K562 (cell line): ENCODE measurements around the gene NDUFAF8. TPM values are rescaled to one million over a fixed set of nuclear protein-coding genes. Genes with fewer than 3 reads are reported as not detected.

Experiments
- ATAC-seq: fragments of 200-7000 bp; cut with Tn5 transposase; 3 replicates; pipeline ENCODE4 v1.9.1; 2020; ENCODE audit warnings: moderate library complexity
- BruUV-seq: library from RNA; stranded (reverse); fragments of 400-500 nt; replicated peaks from 2 replicates; lab custom pipeline; 2021; lab: Mats Ljungman, UMichigan
- CTCF ChIA-PET: fragments of 300-600 bp; formaldehyde crosslinking; extraction: SDS; loops from one replicate; lab custom pipeline; 2021; ENCODE audit warnings: low intra/inter-chr PET ratio; lab: Yijun Ruan, JAX
- POLR2A ChIA-PET: fragments of 300-600, 350-650 bp; sonication (Branson Sonifier 250); formaldehyde crosslinking; extraction: SDS; loops from one replicate; lab custom pipeline; 2021; ENCODE audit warnings: antibody characterized with exemption, inconsistent platforms; lab: Yijun Ruan, JAX
- DNase-seq, 4 experiments: peaks; one replicate each; pipeline versions ENCODE4 v3.0.0 to v3.0.0-alpha.2; 2011 to 2018; ENCODE audit warnings: low spot score in 3 of 4, mixed read lengths in 3 of 4; ENCODE audit errors: extremely low read depth in 1 of 4
- FAIRE-seq: peaks from 2 replicates; lab custom pipeline; 2011; peaks lifted over from hg19 to GRCh38; lab: Jason Lieb, UNC
- H2AFZ ChIP-seq: 2 replicates; pipeline ENCODE4 v1.6.0; 2011; ENCODE audit warnings: low read depth, low read length, control low read depth, inconsistent platforms
- H3K27ac ChIP-seq: fragments of 200-600 bp; 3 replicates; pipeline ENCODE4 v1.8.0; 2011; ENCODE audit warnings: low read depth, mild to moderate bottlenecking, control low read depth, inconsistent platforms, low read length, moderate library complexity, mixed read lengths; ENCODE audit errors: extremely low read depth
- H3K27me3 ChIP-seq, 2 experiments: fragments of 300-600 bp in 1 of 2; 2 replicates in 1 of 2; 3 replicates in 1 of 2; pipeline versions ENCODE4 v1.6.0 to v1.8.0; 2011; ENCODE audit warnings: inconsistent platforms in 2 of 2, low read length in 2 of 2, mild to moderate bottlenecking in 1 of 2, mixed read lengths in 1 of 2, moderate library complexity in 1 of 2; ENCODE audit not compliant: control insufficient read depth in 2 of 2, insufficient read depth in 2 of 2
- H3K36me3 ChIP-seq: fragments of 300-600 bp; 3 replicates; pipeline ENCODE4 v1.8.0; 2011; ENCODE audit warnings: mild to moderate bottlenecking, low read length, inconsistent platforms; ENCODE audit not compliant: control insufficient read depth, insufficient read depth
- H3K4me1 ChIP-seq, 2 experiments: fragments of 200-600 bp in 1 of 2; replicated peaks in 1 of 2; 2 replicates in 1 of 2; 3 replicates in 1 of 2; pipeline versions ENCODE4 v1.5.1 to v1.8.0; 2011; ENCODE audit warnings: inconsistent platforms in 2 of 2, low read length in 2 of 2, mild to moderate bottlenecking in 1 of 2, mixed read lengths in 1 of 2, moderate library complexity in 1 of 2; ENCODE audit not compliant: control insufficient read depth in 2 of 2, insufficient read depth in 2 of 2
- H3K4me2 ChIP-seq: 2 replicates; pipeline ENCODE4 v1.6.1; 2011; ENCODE audit warnings: low read length, control low read depth, inconsistent platforms, mixed read lengths; ENCODE audit not compliant: insufficient read depth
- H3K4me3 ChIP-seq: fragments of 200-600 bp; sonication (generic), shearing (Covaris generic); 2 replicates; pipeline ENCODE4 v1.5.1; 2016; ENCODE audit warnings: control low read depth, inconsistent platforms
- H3K79me2 ChIP-seq: fragments of 200-600 bp; 3 replicates; pipeline ENCODE4 v1.8.0; 2011; ENCODE audit warnings: low read length, inconsistent platforms; ENCODE audit not compliant: control insufficient read depth, insufficient read depth
- H3K9ac ChIP-seq, 2 experiments: 2 replicates each; pipeline versions ENCODE4 v1.6.0 to v1.6.1; 2011; ENCODE audit warnings: low read depth in 2 of 2, low read length in 2 of 2, control low read depth in 1 of 2, inconsistent platforms in 1 of 2, mild to moderate bottlenecking in 1 of 2, mixed read lengths in 1 of 2; ENCODE audit not compliant: insufficient read depth in 1 of 2
- H3K9me1 ChIP-seq: one replicate; pipeline ENCODE4 v1.6.0; 2011; ENCODE audit warnings: inconsistent platforms, mild to moderate bottlenecking, low read length, moderate library complexity; ENCODE audit not compliant: control insufficient read depth, insufficient read depth
- H3K9me3 ChIP-seq: replicated peaks from 2 replicates; pipeline ENCODE4 v1.5.1; 2011; ENCODE audit warnings: low read depth, low read length, inconsistent platforms; ENCODE audit not compliant: control insufficient read depth, insufficient read depth
- H4K20me1 ChIP-seq: replicated peaks from 2 replicates; pipeline ENCODE4 v1.6.1; 2011; ENCODE audit warnings: low read length, inconsistent platforms, mixed read lengths; ENCODE audit not compliant: control insufficient read depth, insufficient read depth
- ATF3 ChIP-seq, 2 experiments: fragments of 450-650 bp in 1 of 2; sonication (generic) in 1 of 2; formaldehyde crosslinking in 1 of 2; IDR thresholded peaks in 1 of 2; conservative IDR thresholded peaks in 1 of 2; 2 replicates each; pipeline versions ENCODE4 v1.6.1 to v1.8.1; 2016 to 2023; ENCODE audit warnings: mild to moderate bottlenecking in 2 of 2, moderate library complexity in 2 of 2, inconsistent platforms in 1 of 2, missing genetic modification reagents in 1 of 2
- CREB3 ChIP-seq: fragments of 450-650 bp; conservative IDR thresholded peaks from 2 replicates; pipeline ENCODE4 v1.6.1; 2016; ENCODE audit warnings: missing genetic modification characterization, low read depth, mild to moderate bottlenecking, missing compliant biosample characterization, moderate library complexity
- FOXO4 ChIP-seq: fragments of 450-650 bp; formaldehyde crosslinking; IDR thresholded peaks from 2 replicates; pipeline ENCODE4 v1.4.0; 2020; ENCODE audit warnings: mild to moderate bottlenecking, moderate library complexity
- NCOR1 ChIP-seq: fragments of 450-650 bp; IDR thresholded peaks from 2 replicates; pipeline ENCODE4 v1.6.1; 2016; ENCODE audit warnings: mild to moderate bottlenecking, moderate library complexity
- PHF21A ChIP-seq: fragments of 450-650 bp; IDR thresholded peaks from 2 replicates; pipeline ENCODE4 v1.6.1; 2017; ENCODE audit warnings: low read depth, borderline replicate concordance
- POLR2H ChIP-seq: IDR thresholded peaks from 2 replicates; pipeline ENCODE4 v1.6.1; 2016; ENCODE audit warnings: missing genetic modification characterization, low read depth, mild to moderate bottlenecking, control low read depth, missing compliant biosample characterization, moderate library complexity
- PPARD ChIP-seq: fragments of 250-450 bp; sonication (Bioruptor Pico); IDR thresholded peaks from 2 replicates; pipeline ENCODE4 v1.8.0; 2022; ENCODE audit warnings: inconsistent platforms, mild to moderate bottlenecking, moderate library complexity
- SAFB ChIP-seq: fragments of 200-400 bp; formaldehyde crosslinking; IDR thresholded peaks from 2 replicates; pipeline ENCODE4 v1.6.1; 2017; ENCODE audit warnings: low read depth, low read length, borderline replicate concordance
- SMAD3 ChIP-seq: fragments of 450-650 bp; formaldehyde crosslinking; conservative IDR thresholded peaks from 2 replicates; pipeline ENCODE4 v1.4.0; 2020; ENCODE audit warnings: mild to moderate bottlenecking
- SMARCC2 ChIP-seq: fragments of 450-650 bp; IDR thresholded peaks from 2 replicates; pipeline ENCODE4 v1.6.1; 2017; ENCODE audit warnings: antibody characterized with exemption, moderate library complexity, mild to moderate bottlenecking, low read depth
- SP1 ChIP-seq: sonication (generic); formaldehyde crosslinking; IDR thresholded peaks from 2 replicates; pipeline ENCODE4 v1.8.1; 2022; ENCODE audit warnings: mild to moderate bottlenecking, missing genetic modification reagents
- SUPT5H ChIP-seq: fragments of 450-650 bp; IDR thresholded peaks from 2 replicates; pipeline ENCODE4 v1.6.1; 2016
- TOE1 ChIP-seq, 2 experiments: fragments of 450-650 bp in 1 of 2; sonication (generic) in 1 of 2; formaldehyde crosslinking in 1 of 2; IDR thresholded peaks; 2 replicates each; pipeline versions ENCODE4 v1.7.1 to v1.8.0; 2016 to 2022; ENCODE audit warnings: borderline replicate concordance in 2 of 2, mild to moderate bottlenecking in 2 of 2, antibody characterized with exemption in 1 of 2, inconsistent platforms in 1 of 2, low read depth in 1 of 2, missing genetic modification reagents in 1 of 2, moderate library complexity in 1 of 2
- ZNF655 ChIP-seq: fragments of 250-450 bp; sonication (Bioruptor Pico); IDR thresholded peaks from 2 replicates; pipeline ENCODE4 v1.5.0; 2021
- ZNF740 ChIP-seq, 3 experiments: fragments of 200-800 bp in 1 of 3; sonication (Bioruptor generic) in 1 of 3; sonication (generic) in 1 of 3; formaldehyde crosslinking in 1 of 3; IDR thresholded peaks; 2 replicates each; pipeline versions ENCODE4 v1.6.1 to v1.8.0; 2016 to 2022; ENCODE audit warnings: mild to moderate bottlenecking in 2 of 3, missing compliant biosample characterization in 2 of 3, missing genetic modification characterization in 2 of 3, missing genetic modification reagents in 1 of 3
- WGBS: fragments of 100-300 bp; shearing (Covaris generic); methylation state at CpG from one replicate; pipeline ENCODE4 v1.1.6; 2016; ENCODE audit warnings: low coverage, mixed read lengths; ENCODE audit not compliant: insufficient coverage; ENCODE audit errors: missing lambda C conversion rate; 5-methylcytosine and 5-hydroxymethylcytosine counted together
- in situ Hi-C: fragments of 300-500 bp; cut with MboI; formaldehyde crosslinking; loops from 4 replicates; pipeline ENCODE4 v1.15.0; 2018; ENCODE audit warnings: inconsistent platforms, mixed read lengths
- intact Hi-C: fragments of 100-400 bp; cut with micrococcal nuclease; formaldehyde crosslinking; loops from 2 replicates; pipeline ENCODE4 v1.14.2; 2022
- polyA plus RNA-seq, 8 experiments: library from polyadenylated mRNA; depleted of rRNA in 4 of 8; stranded (reverse) in 5 of 8; unstranded in 3 of 8; fragments of >200 nt; fragmentation: Nextera tagmentation in 2 of 8; fragmentation: Illumina TruSeq in 1 of 8; extraction: Ambion mirVana in 2 of 8; extraction: Trizol in 1 of 8; gene quantifications; 2 replicates each; pipeline versions ENCODE4 v1.2.1 to v1.2.3, GENCODE V29; 2011 to 2014; ENCODE audit warnings: inconsistent platforms in 1 of 8, missing spikeins in 1 of 8
- total RNA-seq, 7 experiments: library from RNA; depleted of rRNA in 6 of 7; stranded (reverse); fragments of >200 nt in 6 of 7; fragmentation: Illumina TruSeq in 2 of 7; extraction: Trizol in 2 of 7; gene quantifications; 2 replicates each; pipeline versions ENCODE4 v1.2.1 to v1.2.3, GENCODE V29; 2011 to 2021; ENCODE audit warnings: low replicate concordance in 1 of 7

Gene NDUFAF8
- total and polyA plus RNA-seq, 9 of the 15 experiments (the other 6 are each of a cell fraction or from before 2014, with no cell fraction given), result 13.5 to 144 (median 90.0) TPM

- no peaks in the 10 kb centered on the region for H3K9me3 ChIP-seq
- intact Hi-C loops (no loop called here), in situ Hi-C loops (no loop called here)
- POLR2A ChIA-PET, result no interaction called here
- H3K9me1 ChIP-seq, result no peaks in the 10 kb centered on the region
- no peaks in the 10 kb centered on the region for H3K79me2 ChIP-seq
- no peaks in the 10 kb centered on the region for H4K20me1 ChIP-seq
- no peak overlapping the region for H3K27ac ChIP-seq
- 0 out of 3 replicates have a peak, but pooled peaks cover under 1% of the 10 kb centered on the region for H3K36me3 ChIP-seq
- H3K9ac ChIP-seq, result no peak overlapping the region
- H3K27me3 ChIP-seq, result no peaks in the 10 kb centered on the region
- CTCF ChIA-PET, result no interaction called here
- H3K4me1 ChIP-seq, result peaks cover 0 to 18% of the 10 kb centered on the region in 2 experiments; a peak in 2 of 5 replicates
- H2AFZ ChIP-seq, result no peak overlapping the region
- no TSS peak for BruUV-seq
- WGBS, result 71% methylated on average over 8 of the region's 9 CpGs
- no peak overlapping the region for H3K4me2 ChIP-seq
- no peak overlapping the region for H3K4me3 ChIP-seq
- ATAC-seq, result no peak
- no peak for FAIRE-seq
- DNase-seq, result no peak
- TF ChIP-seq TOE1 (IDR thresholded peaks at IDR 0.05; ENCODE audit: borderline replicate concordance), result no peak
- no peak for TF ChIP-seq TOE1 (CRISPR knock-in tag; IDR thresholded peaks at IDR 0.05; ENCODE audit: borderline replicate concordance, low read depth)
- no peak for TF ChIP-seq ZNF740 (CRISPR knock-in tag; IDR thresholded peaks at IDR 0.05)
- no peak for TF ChIP-seq ZNF740 (tag; IDR thresholded peaks at IDR 0.05)
- no peak for TF ChIP-seq SMAD3
- no peak for TF ChIP-seq ZNF655
- no peak for TF ChIP-seq PHF21A
- no peak for TF ChIP-seq NCOR1
- TF ChIP-seq SUPT5H, result no peak
- no peak for TF ChIP-seq CREB3
- no peak for TF ChIP-seq ATF3 (IDR thresholded peaks at IDR 0.05)
- no peak for TF ChIP-seq ATF3 (CRISPR knock-in tag; conservative IDR thresholded peaks at IDR 0.05)
- TF ChIP-seq FOXO4 (CRISPR knock-in tag), result no peak
- TF ChIP-seq SAFB, result no peak
- TF ChIP-seq SMARCC2, result no peak
- no peak for TF ChIP-seq SP1
- TF ChIP-seq POLR2H, result no peak
- no peak for TF ChIP-seq PPARD (CRISPR knock-in tag)
Observed at GRCh38 chr17:81212365-81212764, 26.8 kb upstream of the NDUFAF8 start.
